LNCaP clone FGC (cell line): ENCODE data around the gene PHF20.

Experiments used
- DNase-seq: peaks from one replicate; pipeline ENCODE4 v3.0.0-alpha.2; 2011; ENCODE audit warnings: low read depth
- H3K4me3 ChIP-seq: 2 replicates; pipeline ENCODE4 v1.5.1; 2011; ENCODE audit warnings: mild to moderate bottlenecking, low read depth, low read length, control low read depth
- TF ChIP-seq, protein P1 (sequence below): IDR thresholded peaks from 2 replicates; pipeline ENCODE4 v1.5.1; 2012; ENCODE audit warnings: mild to moderate bottlenecking; ENCODE audit not compliant: control insufficient read depth, insufficient read depth; ENCODE audit errors: extremely low read depth

Gene PHF20

DNA sequence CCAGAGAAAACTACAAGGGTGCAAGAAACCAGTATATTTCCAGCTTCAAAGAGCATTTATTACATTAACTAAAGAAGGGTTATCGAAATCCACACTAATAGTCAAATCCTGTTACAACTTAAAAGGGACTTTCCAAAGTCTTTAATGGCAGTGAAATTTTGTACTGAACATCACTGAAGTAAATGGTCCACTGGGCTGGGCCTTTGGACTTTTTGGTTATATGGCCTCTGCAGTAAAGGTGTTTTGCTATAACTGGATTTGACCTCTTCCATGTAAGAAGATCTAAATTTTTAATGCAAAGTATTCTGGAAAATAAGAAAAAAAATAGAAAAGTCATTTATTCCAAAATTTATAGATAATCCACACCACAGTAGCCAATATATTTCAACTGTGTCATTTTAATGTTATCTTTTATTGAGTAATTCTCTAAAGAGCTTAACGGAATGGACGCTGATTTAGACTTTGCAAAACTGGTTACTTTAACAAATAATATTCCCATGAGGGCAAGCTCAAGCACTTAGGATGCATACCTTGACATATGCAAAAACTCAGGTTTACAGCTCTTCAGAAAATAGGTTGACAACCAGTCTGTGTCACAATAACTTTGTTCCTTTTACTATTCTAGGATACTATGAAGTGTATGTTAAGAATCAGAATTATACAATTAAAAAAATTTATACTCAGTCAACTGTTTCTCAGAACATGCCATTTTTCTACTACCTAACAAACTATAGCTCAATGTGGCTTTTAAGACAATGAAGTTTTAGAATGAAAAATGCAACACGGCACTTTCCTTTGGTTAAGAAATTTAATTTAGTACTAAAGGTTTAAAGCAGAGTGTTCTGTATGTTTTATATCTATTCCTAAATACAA is 36.8 kb upstream of the PHF20 start:
- TF ChIP-seq, protein P1, sequence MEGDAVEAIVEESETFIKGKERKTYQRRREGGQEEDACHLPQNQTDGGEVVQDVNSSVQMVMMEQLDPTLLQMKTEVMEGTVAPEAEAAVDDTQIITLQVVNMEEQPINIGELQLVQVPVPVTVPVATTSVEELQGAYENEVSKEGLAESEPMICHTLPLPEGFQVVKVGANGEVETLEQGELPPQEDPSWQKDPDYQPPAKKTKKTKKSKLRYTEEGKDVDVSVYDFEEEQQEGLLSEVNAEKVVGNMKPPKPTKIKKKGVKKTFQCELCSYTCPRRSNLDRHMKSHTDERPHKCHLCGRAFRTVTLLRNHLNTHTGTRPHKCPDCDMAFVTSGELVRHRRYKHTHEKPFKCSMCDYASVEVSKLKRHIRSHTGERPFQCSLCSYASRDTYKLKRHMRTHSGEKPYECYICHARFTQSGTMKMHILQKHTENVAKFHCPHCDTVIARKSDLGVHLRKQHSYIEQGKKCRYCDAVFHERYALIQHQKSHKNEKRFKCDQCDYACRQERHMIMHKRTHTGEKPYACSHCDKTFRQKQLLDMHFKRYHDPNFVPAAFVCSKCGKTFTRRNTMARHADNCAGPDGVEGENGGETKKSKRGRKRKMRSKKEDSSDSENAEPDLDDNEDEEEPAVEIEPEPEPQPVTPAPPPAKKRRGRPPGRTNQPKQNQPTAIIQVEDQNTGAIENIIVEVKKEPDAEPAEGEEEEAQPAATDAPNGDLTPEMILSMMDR: no peak

DNA sequence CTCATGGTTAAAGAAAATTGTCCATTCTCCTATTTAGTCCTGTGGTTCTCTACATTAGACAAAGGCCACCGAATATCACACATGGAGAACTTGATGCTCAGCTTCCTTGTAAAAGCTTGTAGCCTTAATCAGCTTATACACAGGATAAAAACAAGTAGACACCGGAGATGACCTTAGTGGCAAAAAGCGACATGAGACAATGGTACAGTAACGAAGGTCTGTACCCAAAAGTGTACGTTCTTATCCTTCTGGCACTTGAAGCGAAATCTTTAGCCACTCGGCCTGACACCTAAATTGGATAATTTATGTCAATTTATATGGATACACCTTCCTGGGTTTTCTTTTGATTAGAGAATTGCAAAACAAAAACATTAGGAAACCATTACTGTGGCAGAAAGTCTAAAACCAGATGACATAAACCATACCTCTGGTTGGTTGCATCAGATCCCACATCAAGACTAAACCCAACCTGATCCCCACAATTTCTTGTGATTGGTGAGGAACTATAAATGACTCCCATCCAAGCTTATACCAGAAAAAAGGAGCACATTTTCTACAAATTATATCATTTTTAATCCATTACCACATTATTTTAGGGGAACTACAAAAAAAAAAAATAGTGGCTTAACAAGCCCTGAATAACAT is 35.9 kb upstream of the PHF20 start:
- no peak overlapping the region for H3K4me3 ChIP-seq
- TF ChIP-seq, protein P1: no peak
- DNase-seq: no peak

More for the DNA sequence above, 36.8 kb upstream of the PHF20 start:
- H3K4me3 ChIP-seq: no peak overlapping the region
- DNase-seq: no peak

DNA sequence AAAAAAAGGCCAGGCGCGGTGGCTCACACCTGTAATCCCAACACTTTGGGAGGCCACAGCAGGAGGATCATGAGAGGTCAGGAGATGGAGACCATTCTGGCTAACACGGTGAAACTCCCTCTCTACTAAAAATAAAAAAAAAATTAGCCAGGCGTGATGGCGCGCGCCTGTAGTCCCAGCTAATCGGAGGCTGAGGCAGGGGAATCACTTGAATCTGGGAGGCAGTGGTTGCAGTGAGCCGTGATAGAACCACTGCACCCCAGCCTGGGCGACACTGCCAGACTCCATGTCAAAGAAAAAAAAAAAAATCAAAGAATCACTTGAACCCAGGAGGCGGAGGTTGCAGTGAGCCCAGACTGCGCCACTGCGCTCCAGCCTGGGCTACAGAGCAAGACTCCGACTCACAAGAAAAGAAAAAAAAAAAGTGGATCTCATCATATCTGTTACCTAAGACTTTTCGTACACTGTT is 33.9 kb upstream of the PHF20 start:
- TF ChIP-seq, protein P1: no peak
- DNase-seq: no peak
- H3K4me3 ChIP-seq: no peak overlapping the region

DNA sequence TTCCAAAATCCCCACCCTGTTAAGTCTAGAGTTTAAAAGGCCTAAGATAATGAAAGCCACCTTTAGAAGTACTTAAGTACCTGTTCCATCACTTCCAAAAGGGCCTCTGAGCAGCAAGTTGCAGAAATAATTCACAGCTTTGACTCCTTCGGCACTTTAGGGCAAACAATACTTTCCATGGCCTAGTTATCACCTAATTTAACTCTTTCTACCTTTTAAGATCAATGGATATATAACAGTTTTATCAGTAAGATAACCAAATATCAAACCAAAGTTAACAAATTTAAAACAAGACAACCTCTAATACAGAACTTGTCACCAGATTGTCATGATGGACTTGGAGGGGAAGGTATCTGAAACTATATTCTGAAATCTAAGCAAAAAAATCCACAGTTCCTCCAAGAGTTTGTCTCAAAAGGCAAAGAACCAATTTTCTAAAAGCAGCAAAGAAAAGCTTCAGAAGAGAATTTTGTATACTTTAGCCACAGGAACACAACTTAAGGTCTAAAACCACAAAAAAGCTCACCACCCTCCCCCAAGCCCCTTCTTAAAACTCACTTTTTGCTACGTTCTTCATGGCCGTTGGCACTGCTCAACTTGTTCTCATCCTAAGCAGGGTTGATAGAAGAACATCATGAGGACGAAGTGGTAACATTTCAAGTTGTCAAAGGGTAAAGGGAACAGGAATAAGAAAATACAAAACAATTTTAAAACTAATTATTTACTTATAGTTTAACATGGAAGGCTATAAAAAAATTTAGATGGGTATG is 33.2 kb upstream of the PHF20 start:
- TF ChIP-seq, protein P1: no peak
- H3K4me3 ChIP-seq: no peak overlapping the region

DNA sequence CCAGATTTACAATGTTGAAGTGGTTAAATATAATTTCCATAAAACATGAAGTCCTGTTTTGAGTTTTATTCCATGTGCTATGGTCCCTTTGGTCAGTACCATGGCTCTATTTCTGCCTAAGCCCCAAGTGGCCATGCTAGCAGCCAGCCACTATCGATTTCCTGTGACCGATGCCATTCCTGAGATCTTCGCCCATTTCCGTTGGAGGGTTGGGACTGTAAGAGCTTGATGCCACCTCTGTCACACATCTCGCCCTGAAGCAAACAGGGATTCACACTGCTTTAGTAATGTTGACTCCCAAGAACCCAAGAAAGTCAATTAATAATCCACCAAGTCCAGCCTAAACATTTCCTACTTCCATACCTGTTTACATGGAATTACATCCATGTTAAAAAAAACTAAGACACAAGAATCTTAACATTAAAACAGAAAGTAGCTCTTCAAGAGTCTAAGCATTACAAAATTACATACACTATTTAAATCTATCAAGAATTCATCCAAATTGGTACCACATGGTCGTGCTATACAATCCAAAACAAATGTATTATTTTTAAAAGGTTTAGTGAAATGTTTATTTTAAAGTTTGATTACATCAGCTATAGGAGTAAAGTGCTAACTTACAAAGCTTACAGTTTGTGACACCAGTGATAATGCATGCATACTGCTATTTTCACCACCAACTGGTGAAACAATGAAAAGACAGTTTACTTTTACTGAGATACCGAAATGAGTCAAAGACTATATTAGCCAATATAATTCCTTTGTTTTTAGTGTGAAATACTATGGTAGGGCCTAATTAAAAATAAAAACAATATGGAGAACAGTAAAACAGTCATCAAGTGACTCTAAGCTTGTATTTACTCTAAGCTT is 32.3 kb upstream of the PHF20 start:
- peak overlapping the region; percentile 86; the same call in 1 of the 2 replicates for H3K4me3 ChIP-seq
- no peak for DNase-seq
- TF ChIP-seq, protein P1: peak; percentile 40

More for the DNA sequence above, 33.2 kb upstream of the PHF20 start:
- no peak for DNase-seq
